Fibroblast of skin of right biceps (primary cell): ENCODE measurements around the gene NACA.
A peak's percentile ranks its signal among the peaks of the same experiment; 100 is the strongest.
"Not testable (repeated sequence)": the region's sequence is repeated elsewhere in the genome, so short reads cannot be mapped to it uniquely, and the experiment has no call there.

Experiments
- DNase-seq: peaks from one replicate; pipeline ENCODE4 v3.0.0-alpha.2; 2013

NACA gene

DNA sequence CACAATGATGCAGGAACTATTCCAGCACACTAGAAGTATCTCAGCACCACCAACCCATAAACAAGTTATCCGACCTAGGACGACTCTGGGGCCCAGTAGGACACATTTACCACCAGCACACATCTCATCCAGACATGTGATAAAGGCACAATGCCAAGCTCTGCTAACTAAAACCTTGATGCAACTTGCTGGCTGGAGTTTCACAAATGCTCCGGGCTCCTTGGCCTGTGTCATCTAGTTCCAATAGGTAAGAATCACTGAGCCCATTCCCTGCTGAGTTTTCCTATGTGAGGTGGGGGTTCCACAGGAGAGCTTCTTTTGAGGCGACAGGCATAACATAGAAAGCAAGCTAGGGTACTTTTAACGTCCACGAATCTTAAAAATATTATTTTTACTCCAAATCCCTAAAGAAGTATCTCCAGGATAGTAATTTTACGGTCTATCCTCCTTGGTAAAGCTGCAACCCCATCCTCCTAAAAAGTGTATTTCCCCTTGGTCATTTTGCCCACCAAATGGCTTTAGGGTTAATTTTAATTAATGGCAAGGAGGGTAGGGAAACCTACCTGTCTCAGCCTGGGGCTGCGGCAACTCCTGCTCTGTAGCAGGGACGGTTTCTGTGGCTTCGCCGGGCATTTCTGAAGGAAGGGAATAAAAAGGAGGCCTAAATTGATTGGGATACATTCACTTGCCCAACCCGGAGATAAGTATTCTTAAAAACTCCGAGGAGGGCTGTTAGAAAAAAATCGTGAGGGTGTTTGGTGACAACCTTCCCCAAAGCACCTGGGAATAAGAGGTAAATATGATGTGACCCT lies 1.0 kb downstream of the NACA start:
- peak; percentile 71 for DNase-seq

DNA sequence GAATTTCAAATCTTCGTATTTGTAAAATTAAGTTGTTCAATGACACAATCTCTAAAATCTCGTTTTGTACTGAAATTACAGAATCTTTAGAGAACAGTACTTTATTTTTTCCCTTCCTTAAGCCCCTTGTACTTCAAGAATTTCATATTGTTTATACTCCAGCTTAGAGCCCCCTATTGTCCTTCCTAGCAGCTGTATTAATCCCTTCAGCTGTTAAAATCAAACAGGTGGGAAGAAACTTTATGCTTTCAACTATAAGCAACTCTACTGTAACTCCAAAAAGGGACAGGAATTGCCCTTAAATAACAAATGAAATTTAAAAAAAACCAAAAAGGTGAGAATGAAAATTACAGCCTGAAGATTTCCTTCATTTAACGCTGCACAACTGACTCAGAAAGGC lies 1.7 kb downstream of the NACA start:
- no peak for DNase-seq

DNA sequence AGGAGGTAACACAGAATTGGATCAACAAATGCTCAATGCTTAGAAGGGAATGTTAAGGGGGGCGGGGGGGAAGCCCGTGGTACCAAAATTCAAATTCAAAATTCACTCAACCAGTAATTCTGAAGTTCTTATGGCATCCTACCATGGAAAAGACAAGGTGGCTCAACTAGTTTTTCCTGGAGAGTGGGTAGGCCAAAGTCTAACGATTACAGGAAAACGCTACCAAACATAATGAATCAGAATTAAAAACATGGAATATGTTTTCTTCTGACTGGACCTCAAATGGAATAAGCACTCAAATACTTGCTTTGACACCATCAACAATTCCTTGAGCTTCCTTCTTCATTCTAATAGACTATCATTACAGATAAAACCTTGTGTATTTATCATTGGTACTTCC lies 2.3 kb downstream of the NACA start:
- DNase-seq = no peak

DNA sequence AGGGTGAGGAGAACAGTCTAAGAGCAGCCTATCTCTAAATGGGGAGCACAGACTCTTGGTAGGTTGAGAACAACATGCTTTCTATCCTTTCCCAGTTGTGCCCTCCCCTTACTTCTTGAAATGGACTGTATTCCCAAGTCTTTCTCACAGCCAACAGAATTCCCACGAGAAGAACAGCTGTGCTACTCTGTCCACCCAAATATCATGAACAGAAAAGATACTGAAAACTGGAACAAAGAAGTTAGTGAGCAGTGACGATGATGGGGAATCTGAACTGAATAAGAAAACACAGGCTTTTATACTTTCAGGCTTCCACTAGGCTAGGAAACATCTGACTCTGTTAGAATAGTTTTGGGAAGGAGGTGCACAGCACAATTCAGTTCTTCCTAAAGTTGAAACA lies 3.4 kb downstream of the NACA start:
- DNase-seq = no peak

DNA sequence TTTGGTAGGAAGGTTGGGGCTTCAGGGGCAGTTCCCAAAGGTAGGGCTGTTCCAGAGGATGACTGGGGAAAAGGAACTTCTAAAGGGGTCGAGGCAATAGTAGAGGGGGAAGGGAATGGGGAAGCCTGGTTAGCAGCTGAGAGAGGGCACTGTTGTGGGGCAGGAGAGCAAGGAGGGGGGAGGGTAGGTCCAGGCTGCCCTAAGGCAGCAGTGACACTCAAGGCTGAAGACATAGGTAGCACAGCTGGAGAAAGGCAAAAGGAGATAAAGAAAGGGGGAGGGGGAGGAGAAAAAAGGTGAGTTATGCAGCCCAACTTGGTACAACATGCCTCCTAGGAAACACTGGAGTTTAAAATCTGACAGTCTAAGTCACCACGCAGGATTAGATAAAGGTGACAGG lies 3.9 kb downstream of the NACA start:
- no peak for DNase-seq

DNA sequence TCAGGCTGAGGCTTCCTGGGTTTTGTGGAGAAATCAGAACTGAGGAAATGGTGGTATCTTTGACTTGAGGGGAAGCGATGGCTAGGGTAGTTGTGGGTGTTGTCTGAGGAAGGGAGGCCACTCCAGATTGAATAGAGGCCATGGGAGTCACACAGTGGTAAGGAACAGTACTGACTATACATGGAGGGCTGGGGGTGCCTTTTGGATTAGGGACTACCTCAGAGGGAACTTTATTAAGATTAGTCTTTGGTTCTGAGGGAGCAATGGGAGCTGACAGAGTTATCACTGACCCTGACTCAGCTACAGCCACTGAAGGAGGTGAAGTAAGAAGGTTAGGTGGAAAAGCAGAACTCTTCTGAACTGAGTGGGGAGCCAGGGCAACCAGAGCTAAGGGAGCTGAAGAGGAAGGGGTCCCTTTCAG lies 4.4 kb downstream of the NACA start:
- no peak for DNase-seq

DNA sequence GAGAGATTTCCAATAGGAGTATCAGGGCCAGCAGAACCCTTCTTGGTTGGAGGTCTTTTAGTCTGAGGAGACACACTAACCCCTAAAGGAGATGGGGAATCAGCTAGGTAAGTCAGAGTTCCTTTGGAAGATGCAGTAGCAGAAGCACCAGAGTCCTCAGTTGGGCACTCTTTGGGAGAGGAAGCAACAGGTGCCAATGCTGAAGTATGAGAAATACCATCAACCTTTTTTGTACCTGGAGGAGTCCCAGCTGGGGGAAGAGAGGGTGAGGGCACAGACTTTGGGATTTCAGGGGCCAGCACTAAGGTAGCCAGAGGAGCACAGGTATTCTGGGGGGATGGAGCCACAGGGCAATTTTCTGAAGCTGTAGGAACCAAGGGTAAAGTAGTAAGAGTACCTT lies 6.0 kb downstream of the NACA start:
- no peak for DNase-seq

DNA sequence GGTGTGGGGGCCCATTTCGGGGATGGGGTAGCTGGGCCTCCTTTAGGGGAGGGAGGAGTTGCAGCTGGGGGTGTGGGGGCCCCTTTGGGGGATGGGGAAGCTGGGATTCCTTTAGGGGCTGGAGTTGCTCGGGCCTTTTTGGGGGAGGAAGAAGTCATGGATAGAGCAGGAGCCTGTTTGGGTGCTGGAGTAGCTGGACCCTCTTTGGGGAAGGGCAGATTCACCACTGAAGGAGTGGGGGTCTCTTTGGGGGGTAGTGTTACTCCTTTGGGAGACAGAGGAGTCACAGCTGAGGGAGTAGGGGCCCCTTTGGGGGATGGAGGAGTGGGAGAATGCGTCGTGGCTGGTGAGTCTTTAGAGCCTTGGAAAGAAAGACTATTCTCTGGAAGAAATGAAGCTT lies 6.5 kb downstream of the NACA start:
- no peak for DNase-seq

DNA sequence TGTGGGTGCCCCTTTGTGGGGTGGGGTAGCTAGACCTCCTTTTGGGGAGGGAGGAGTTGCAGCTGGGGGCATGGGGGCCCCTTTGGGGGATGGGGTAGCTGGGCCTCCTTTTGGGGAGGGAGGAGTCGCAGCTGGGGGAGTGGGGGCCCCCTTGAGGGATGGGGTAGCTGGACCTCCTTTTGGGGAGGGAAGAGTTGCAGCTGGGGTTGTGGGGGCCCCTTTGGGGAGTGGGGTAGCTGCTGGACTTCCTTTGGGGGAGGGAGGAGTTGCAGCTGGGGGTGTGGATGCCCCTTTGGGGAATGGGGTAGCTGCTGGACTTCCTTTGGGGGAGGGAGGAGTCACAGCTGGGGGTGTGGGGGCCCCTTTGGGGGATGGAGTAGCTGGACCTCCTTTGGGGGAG lies 7.0 kb downstream of the NACA start:
- DNase-seq = no peak

DNA sequence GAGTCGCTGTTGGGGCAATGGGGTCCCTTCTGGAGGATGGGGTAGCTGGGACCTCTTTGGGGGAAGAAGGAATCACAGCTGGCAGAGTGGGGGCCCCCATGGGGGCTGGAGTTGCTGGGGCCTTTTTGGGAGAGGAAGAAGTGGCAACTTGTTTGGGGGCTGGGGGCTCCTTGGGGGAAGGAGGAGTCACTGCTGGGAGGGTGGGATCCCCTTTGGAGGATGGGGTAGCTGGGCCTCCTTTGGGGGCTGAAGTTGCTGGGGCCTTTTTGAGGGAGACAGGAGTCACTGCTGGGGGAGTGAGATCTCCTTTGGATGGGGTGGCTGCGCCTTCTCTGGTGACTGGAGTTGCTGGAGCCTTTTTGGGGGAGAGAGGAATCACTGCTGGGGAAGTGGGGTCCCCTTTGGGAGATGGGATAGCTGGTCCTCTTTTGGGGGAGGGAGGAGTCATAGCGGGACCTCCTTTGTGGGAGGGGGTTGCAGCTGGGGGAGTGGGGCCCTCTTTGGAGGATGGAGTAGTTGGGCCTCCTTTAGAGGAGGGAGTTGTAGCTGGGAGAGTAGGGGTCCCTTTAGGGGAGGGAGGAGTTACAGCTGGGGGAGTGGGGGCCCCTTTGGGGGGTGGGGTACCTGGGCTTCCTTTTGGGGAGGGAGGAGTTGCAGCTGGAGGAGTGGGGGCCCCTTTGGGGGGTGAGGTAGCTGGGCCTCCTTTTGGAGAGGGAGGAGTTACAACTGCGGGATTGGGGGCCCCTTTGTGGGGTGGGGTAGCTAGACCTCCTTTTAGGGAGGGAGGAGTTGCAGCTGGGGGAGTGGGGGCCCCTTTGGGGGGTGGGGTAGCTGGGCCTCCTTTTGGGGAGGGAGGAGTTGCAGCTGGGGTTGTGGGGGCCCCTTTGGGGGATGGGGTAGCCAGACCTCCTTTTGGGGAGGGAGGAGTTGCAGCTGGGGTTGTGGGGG lies 7.9 kb downstream of the NACA start:
- no peak for DNase-seq

DNA sequence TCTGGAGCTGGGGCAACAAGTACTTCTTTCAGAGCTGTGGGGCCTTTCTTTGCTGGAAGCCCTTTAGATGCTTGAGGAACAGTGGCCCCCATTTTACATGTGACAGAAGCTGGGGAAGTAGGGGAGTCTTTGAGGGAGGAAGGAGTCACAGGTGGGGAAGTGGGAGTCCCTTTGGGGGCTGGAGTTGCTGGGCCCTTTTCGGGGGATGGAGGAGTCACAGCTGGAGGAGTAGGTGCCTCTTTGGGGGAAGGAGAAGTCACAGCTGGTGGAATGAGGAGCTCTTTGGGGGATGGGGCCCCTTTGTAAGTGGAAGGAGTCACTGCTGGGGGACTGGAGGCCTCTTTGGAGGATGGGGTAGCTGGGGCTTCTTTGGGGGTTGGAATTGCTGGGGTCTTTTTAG lies 8.6 kb downstream of the NACA start:
- no peak for DNase-seq

DNA sequence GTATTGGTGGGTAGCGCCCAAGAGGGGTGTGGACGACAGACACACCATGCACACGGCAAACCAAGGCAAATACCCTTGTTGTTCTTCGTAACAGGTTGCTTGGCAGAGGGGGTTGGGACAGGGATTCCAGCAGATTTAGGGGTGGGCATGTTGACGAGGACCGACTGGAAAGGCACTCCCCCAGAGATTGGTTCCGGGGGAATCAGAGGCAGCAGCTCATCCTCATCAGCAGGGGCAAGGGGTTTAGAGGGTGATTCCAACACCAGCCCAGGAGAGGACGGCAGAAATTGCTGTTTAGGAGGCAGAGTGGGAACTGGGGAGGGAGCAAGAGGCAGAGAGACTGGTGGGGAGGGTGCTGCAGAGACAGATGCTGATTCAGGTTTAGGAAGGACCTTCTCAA lies 9.3 kb downstream of the NACA start:
- no peak for DNase-seq

DNA sequence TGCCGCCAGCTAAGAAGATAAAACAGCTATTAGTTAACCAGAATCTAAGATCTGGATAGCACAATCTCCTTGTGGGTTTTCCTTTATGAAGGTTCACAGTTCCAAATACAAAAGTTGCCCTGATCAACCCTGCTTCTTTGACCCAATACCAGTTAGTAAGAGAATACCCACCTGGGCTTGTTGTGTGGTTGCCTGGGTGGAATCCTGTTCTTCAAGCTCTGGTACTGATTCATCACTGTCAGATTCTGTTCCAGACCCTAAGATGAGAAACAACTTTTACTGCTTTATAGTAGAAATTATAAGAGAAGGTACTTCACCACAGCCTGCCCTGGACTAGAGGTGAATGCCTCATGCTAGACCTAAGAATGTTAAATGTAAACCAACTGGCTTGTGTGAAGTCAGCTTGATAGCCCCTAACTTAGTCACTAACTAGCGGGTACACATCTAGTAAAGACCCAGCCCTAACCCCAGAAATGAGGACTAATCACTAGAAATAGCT lies 10.6 kb downstream of the NACA start:
- DNase-seq = no peak

DNA sequence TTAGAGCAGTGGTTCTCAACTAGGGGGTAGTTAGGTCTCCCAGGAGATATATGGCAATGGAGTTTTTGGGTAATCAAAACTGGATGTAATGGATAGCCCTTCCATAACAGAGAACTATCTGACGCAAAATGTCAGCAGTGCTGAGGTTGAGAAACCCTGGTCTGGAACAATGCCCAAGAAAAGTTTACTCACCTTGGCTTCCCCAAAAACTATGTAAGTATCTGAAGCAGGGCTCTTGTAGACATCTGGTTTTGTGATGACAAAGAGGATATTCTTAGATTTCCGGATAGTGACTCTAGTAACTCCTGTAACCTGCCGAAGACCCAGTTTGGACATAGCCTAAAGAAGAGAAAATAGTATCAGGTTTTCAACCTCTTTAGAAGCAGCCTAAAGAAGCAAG lies 11.8 kb downstream of the NACA start:
- no peak for DNase-seq

DNA sequence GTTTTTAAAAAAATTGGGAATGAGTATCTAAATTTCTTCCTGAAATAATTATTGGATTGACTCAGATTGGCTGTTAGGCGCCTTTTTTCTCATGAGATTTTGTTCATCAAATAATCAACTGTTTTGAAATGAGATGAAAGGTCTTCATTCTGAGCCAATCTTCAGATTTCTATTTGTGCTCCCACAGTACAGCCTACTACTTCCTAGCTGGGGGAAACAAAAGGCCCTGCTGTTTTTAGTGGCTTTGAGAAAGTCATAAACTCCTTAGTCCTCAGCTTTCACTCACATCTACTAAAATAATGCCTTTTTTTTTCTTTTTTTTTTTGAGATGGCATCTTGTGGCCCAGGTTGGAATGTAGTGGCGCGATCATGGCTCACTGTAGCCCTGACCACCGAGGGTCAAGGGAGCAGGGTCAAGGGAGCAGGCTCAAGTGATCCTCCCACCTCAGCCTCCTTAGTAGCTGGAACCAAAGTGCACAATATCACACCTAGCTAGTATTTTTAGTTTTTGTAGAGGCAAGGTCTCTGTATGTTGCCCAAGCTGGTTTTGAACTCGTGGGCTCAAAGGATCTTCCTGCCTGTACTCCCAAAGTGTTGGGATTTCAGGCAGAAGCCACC lies 15.2 kb downstream of the NACA start:
- no peak for DNase-seq

DNA sequence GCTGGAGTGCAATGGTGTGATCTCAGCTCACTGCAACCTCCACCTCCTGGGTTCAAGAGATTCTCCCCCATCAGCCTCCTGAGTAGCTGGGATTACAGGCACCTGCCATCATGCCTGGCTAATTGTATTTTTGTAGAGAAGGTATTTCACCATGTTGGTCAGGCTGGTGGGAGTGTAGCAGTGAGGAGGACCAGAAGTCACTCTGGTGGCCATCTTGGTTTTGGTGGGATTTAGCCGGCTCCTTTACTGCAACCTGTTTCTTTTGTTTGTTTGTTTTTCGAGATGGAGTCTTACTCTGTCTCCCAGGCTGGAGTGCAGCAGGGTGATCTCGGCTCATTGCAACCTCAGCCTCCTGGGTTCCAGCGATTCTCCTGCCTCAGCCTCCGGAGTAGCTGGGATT lies 20.6 kb downstream of the NACA start:
- not testable (repeated sequence) for DNase-seq

DNA sequence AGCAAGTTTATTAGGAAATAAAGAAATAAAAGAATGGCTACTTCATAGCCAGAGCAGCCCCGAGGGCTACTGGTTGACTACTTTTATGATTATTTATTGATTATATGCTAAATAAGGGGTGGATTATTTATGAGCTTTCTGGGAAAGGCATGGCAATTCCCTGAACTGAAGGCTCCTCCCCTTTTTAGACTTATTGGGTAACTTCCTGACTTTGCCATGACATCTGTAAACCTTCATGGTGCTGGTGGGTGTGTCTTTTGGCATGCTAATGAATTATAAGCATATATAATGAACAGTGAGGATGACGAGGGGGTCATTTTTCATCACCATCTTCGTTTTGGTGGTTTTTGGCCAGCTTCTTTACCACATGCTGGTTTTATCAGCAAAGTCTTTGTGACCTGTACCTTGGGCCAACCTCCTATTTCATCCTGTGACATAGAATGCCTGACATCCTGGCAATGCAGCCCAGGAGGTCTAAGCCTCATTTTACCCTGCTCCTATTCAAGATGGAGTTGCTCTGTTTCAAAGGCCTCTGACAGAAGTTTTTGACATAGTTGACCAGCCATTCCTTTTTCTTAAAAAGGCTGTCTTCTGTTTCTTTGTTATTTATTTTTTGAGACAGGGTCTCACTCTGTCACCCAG lies 26.0 kb downstream of the NACA start:
- DNase-seq = no peak

DNA sequence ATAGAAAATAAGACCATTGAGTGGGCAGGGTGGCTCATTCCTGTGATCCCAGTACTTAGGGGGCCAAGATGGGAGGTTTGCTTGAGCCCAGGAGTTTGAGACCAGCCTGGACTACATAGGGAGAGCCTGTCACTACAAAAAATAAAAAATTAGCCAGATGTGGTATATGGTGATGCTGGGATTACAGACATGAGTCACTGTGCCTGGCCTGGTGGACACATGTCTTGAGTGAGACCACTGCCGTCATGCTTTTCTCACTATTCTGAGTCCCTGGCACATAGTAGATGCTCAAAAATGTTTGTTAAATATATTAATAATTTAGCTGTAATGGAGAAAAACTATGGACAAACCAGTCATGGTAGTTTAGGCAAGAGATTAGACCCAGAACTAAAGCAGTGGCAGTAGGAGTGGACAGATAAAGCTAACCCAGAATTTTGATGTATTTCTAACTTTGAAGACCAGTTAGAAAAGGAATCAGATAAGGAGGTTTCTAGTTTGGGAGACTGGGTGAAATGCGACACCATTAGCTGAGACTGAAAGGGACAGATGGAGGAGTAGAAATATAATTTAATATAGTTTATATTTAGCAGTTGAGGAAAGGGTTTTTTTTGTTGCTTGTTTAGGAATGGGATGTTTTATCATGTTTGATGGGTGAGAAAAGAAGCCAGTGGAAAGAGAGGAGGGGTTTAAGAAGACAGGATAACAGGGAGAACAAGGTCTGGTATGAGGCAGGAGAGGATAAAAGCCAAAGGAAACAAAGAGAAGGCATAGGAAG lies 29.6 kb downstream of the NACA start:
- DNase-seq = peak; percentile 34

DNA sequence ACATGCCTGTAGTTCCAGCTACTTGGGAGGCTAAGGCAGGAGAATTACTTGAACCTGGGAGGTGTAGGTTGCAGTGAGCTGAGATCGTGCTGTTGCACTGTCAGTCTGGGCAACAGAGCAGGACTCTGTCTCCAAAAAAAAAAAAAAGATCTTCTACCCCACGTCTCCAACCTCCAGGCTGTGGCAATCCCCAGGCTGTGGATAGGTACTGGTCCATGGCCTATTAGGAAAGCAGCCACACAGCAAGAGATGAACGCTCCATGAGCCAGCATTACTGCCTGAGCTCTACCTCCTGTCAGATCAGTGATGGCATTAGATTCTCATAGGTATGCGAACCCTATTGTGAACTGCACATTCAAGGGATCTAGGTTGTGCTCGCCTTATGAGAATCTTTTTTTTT lies 30.9 kb downstream of the NACA start:
- DNase-seq = no peak

DNA sequence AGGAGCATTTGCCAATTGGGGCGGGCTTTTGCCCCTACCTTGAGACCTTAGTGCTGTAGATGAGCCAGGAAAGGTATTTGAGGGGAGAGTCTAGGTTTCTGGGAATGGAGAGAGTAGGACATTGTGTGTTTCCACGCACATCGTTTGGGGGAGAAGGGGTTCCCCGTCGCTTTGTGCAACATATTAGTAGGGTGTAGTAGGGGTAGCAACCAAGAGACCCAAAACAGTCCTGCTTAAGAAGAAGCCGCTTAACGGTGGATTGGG lies 36.3 kb downstream of the NACA start:
- DNase-seq = no peak

DNA sequence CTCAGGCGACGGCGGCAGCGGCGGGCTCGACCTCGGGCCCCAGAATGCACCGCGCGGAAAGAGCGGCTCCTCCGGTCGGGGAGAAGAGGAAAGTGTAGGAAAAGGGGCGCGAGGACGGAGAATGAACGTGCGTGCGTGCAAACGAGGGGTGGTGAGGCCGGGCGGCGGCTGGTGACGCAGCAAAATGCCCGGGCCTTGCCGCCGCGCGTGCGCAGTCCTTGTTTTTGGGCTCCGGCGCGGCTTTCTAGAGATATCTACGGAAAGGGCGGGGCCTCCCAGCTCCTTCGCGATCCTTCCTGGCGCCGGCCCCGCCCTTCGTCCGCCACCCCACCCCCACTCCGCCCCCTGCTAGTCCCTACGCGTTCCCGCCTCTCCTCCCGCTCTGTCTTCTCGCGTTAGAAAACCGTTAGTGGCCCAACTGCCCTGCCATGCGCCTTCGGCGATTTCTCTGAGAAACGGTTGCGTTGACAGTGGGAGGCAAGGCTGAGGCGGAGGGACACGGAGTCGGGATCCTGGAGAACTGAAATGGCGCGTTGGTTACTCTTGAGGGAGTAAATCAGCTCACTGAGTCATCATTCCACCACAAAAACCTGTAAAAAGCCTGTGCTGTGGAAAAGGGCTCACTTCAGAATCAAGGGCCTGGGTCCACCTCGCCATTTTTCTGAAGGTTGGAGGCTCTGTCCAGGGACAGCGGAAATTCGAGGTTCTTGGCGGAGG lies 36.8 kb downstream of the NACA start, which contains the start of gene PTGES3:
Gene PTGES3, minus strand, starts transcription at position 156 of the 717 bp plus-strand sequence. CDS start 285 bp downstream, outside the sequence.
- DNase-seq = peak; percentile 98
